Lower leg skin (tissue), 3 donors: ENCODE measurements around the gene ZNF407.

Experiments
- CTCF ChIP-seq, 3 donors: fragments of 450-650 bp; IDR thresholded peaks; one replicate each; pipeline ENCODE4 v1.5.1; 2016; ENCODE audit warnings: antibody characterized with exemption in 3 of 3, mild to moderate bottlenecking in 3 of 3, moderate library complexity in 2 of 3
- POLR2A ChIP-seq, 2 donors: fragments of 450-650 bp; IDR thresholded peaks; one replicate each; pipeline ENCODE4 v1.6.1; 2016 to 2017; ENCODE audit warnings: antibody characterized with exemption in 2 of 2, mild to moderate bottlenecking in 1 of 2, moderate library complexity in 1 of 2

- TF ChIP-seq CTCF (IDR thresholded peaks at IDR 0.05), result no peak
- TF ChIP-seq POLR2A (IDR thresholded peaks at IDR 0.05), result no peak
Observed at GRCh38 chr18:75016025-75016717, 418.5 kb downstream of the ZNF407 start.
